ENCODE data around the gene ANKRD10.

The ANKRD10 gene

DNA sequence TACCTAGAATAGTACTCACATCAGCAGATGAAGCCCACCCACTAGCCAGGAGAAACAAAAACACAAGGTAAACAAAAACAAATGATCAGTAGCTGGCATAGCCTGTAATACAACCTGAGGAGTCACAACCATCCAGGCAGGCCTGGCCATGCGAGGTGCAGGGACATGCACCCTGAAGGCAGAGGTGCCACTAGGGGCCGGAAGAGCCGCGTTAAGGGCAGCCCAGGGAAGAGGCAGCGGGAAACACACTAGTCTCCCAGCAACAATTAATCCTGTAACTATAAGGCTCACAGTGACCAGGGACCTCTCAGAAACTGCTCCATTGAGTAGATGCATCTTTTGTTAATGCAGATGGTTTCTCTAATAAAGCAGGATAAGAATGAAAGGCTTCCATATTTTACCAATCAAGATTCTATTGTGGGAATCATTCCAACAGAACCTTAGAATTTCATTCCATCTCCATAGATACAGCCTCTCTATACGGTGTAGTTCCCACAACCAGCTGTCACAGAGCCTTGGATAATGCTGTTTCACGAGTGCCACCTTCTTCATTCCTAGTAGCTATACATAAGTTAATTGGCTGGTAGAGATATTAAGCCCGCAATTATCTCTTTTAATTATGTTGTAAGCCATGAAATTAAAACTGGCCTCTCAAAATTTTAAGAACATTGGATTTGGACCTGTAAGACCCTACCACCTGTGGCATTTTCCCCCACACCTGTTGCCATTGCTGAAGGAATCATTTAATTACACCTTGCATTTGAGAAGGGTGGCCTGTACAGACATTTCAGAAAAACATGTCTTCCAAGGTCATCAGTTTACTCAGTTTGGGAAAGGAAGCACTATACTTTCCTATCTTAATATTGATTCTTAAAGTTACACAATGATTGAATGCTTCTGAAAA is 28.7 kb downstream of the ANKRD10 start:
- in situ Hi-C loops (cut with MboI; ENCODE audit: low sequenced_read_pairs, unreplicated experiment) = no loop called here
- DNase-seq (ENCODE audit: low spot score) = no peak
- TF ChIP-seq, protein P1, sequence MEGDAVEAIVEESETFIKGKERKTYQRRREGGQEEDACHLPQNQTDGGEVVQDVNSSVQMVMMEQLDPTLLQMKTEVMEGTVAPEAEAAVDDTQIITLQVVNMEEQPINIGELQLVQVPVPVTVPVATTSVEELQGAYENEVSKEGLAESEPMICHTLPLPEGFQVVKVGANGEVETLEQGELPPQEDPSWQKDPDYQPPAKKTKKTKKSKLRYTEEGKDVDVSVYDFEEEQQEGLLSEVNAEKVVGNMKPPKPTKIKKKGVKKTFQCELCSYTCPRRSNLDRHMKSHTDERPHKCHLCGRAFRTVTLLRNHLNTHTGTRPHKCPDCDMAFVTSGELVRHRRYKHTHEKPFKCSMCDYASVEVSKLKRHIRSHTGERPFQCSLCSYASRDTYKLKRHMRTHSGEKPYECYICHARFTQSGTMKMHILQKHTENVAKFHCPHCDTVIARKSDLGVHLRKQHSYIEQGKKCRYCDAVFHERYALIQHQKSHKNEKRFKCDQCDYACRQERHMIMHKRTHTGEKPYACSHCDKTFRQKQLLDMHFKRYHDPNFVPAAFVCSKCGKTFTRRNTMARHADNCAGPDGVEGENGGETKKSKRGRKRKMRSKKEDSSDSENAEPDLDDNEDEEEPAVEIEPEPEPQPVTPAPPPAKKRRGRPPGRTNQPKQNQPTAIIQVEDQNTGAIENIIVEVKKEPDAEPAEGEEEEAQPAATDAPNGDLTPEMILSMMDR (IDR thresholded peaks at IDR 0.05; ENCODE audit: borderline replicate concordance, control extremely low read depth, extremely low read depth, insufficient read depth, missing control alignments) = no peak

DNA sequence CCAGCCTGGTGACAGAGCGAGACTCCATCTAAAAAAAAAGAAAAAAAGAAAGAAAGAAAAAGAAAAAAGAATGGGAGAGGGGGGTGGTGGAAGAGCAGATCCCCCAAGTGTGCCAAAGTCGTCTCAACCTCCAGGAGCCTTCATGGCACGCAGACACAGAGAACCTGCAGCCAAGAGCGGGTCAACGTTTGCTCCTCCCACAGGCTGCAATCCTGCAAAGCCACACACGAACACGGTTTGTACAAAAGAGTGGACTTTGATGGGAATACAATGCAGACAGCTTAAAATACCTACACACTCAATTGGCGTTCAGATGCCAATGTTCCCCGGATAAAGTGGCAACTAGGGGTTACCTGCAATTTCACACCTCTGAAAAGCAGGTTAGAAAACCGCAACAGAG is 29.4 kb downstream of the ANKRD10 start:
- DNase-seq (ENCODE audit: low spot score) = no peak
- in situ Hi-C loops (cut with MboI; ENCODE audit: low sequenced_read_pairs, unreplicated experiment) = no loop called here
- TF ChIP-seq, protein P1 (IDR thresholded peaks at IDR 0.05; ENCODE audit: borderline replicate concordance, control extremely low read depth, extremely low read depth, insufficient read depth, missing control alignments) = no peak

DNA sequence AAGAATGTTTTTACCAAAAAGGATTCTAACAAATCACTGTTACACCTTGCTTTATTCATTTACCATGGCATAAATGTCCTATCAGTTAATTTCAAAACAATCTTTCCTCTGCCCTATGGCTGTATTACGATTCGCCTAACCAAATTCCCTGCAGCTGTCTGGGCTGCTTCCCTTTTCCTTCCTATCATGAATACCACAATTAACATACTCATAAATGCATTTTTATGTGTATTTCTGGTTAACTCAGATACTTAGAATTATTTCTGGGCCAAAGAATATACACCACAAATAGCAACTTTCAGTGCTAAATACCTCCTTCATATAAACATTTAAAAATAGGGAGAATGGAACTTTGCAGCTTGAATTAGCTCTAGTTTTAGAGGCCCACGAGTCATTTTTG is 30.4 kb downstream of the ANKRD10 start:
- in situ Hi-C loops (cut with MboI; ENCODE audit: low sequenced_read_pairs, unreplicated experiment) = no loop called here
- no peak for DNase-seq (ENCODE audit: low spot score)
- TF ChIP-seq, protein P1 (IDR thresholded peaks at IDR 0.05; ENCODE audit: borderline replicate concordance, control extremely low read depth, extremely low read depth, insufficient read depth, missing control alignments) = no peak

DNA sequence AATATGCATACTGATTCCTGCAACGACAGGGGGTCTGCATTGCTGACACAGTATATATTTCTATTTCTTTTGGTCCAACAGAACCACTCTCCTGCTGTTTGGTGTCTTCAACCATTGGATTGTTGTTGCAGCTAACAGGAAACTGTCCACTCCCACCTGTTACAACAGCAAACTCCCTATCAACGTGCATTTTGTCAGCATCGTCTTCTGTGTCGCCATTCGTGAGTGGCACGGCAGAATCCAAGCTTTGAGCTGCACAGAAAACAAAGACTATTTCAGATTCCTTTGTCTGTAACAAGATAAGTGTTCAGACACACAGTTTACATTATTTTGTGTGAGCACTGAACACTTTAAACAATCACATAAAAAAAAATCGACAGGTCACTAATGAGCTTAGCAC is 31.3 kb downstream of the ANKRD10 start:
- in situ Hi-C loops (cut with MboI; ENCODE audit: low sequenced_read_pairs, unreplicated experiment) = no loop called here
- no peak for DNase-seq (ENCODE audit: low spot score)
- TF ChIP-seq, protein P1 (IDR thresholded peaks at IDR 0.05; ENCODE audit: borderline replicate concordance, control extremely low read depth, extremely low read depth, insufficient read depth, missing control alignments) = no peak

DNA sequence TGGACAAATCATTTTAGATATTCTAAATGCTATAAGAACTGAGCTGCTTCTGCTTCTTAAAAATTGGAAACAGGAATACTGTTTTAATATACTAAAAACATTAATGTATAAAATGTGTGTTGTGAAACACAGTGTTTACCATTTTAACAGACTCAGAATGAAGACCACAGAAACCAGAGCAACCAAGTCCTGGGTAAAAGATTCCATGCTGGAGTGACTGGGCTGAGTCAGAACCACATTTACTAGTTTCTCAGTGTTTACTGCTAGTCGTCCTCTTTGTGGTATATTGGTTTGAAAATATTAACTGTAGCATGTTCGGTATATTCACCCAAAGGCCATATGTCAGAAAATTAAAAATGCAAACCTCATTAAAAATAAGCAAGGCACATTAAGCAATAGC is 31.9 kb downstream of the ANKRD10 start:
- DNase-seq (ENCODE audit: low spot score) = no peak
- in situ Hi-C loops (cut with MboI; ENCODE audit: low sequenced_read_pairs, unreplicated experiment) = no loop called here
- TF ChIP-seq, protein P1 (IDR thresholded peaks at IDR 0.05; ENCODE audit: borderline replicate concordance, control extremely low read depth, extremely low read depth, insufficient read depth, missing control alignments) = no peak

DNA sequence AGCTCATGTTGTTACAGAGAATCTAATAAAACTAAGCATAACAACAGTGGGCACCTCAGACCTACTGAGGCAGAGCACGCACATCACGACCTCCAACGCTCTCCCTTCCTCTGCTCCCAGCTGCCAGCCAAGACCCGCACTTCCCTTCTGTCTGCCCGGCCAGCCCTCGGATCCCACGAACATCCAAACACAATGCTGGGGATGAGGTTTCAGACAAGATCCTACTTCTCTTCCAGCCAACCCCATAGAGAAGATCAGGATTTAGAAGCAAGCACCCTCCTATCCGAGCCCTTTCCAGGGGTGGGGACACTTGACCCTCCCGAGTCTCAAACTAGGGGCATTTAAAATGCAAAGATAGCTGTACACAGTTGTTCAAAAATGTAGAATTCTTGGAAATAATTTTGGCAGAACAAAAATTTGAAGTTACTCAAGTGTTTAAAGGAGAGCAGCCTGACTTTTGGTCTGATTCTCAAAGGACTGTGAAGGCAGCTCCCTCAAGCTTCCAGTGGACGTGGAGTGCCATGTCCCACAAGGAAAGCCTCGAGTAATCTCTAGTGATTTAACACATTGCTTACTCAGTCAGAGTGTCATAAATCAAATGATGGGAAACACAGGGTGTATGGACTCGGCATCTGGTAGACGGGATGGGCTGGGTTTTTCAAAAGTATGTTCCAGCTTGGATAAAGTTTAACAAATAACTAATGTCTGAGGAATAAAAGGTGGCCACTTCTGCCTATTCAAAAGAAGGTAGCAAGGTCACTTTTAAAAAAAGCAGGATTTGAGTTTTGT is 32.8 kb downstream of the ANKRD10 start:
- TF ChIP-seq, protein P1 (IDR thresholded peaks at IDR 0.05; ENCODE audit: borderline replicate concordance, control extremely low read depth, extremely low read depth, insufficient read depth, missing control alignments) = no peak
- DNase-seq (ENCODE audit: low spot score) = no peak
- in situ Hi-C loops (cut with MboI; ENCODE audit: low sequenced_read_pairs, unreplicated experiment) = no loop called here
